Measurements from ENCODE around the gene RSRC1. TPM values are rescaled to one million over a fixed set of nuclear protein-coding genes. Genes with fewer than 3 reads are reported as not detected.
"Not testable (repeated sequence)": the region's sequence is repeated elsewhere in the genome, so short reads cannot be mapped to it uniquely, and the experiment has no call there.

RSRC1 gene
- total RNA-seq, 1 experiment from 2014 or later: 56.0 TPM

GRCh38 chr3:158220575-158220974, 110.7 kb downstream of the RSRC1 start:
- no peak for DNase-seq (ENCODE audit: low read depth)

GRCh38 chr3:158221426-158221825, 111.5 kb downstream of the RSRC1 start:
- no peak for DNase-seq (ENCODE audit: low read depth)

- DNase-seq (ENCODE audit: low read depth): peak; percentile 1
Measured at GRCh38 chr3:158226429-158226828, 116.5 kb downstream of the RSRC1 start.

DNA sequence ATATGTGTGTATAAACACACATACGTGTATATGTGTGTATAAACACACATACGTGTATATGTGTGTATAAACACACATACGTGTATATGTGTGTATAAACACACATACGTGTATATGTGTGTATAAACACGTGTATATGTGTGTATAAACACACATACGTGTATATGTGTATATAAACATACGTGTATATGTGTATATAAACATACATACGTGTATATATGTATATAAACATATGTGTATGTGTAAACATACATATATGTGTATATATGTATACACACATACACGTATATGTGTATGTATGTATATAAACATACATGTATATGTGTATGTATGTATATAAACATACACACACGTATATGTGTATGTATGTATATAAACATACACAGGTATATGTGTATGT, 119.1 kb downstream of the RSRC1 start:
- not testable (repeated sequence) for DNase-seq (ENCODE audit: low read depth)

- no peak for DNase-seq (ENCODE audit: low read depth)
Measured at GRCh38 chr3:158233791-158234190, 123.9 kb downstream of the RSRC1 start.

DNA sequence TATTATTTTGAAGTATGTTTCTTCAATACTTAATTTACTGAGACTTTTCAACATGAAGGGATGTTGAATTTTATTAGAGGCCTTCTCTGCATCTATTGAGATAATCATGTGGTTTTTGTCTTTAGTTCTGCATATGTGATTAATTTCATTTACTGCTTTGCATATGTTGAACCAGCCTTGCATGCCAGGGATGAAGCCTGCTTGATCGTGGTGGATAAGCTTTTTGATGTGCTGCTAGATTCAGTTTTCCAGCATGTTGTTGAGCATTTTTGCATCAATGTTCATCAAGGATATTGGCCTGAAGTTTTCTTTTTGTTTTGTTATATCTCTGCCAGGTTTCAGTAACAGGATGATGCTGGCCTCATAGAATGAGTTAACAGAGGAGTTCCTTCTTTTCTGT, 134.4 kb downstream of the RSRC1 start:
- no peak for DNase-seq (ENCODE audit: low read depth)

DNA sequence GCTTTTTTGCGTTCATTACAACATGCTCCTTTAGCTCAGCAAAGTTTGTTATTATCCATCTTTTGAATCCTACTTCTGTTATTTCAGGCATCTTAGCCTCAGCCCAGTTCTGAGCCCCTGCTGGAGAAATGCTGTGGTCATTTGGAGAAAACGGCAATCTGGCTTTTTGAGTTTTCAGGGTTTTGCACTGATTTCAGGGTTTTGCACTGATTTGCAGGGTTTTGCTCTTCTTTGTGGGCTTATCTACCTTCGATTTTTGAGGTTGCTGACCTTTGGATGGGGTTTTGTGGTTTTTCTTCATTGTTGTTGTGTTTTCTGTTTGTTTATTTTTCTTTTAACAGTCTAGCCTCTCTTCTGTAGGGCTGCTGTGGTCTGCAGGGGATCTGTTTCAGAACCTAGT, 137.4 kb downstream of the RSRC1 start:
- no peak for DNase-seq (ENCODE audit: low read depth)

- no peak for DNase-seq (ENCODE audit: low read depth)
Measured at GRCh38 chr3:158248261-158248660, 138.4 kb downstream of the RSRC1 start.

DNA sequence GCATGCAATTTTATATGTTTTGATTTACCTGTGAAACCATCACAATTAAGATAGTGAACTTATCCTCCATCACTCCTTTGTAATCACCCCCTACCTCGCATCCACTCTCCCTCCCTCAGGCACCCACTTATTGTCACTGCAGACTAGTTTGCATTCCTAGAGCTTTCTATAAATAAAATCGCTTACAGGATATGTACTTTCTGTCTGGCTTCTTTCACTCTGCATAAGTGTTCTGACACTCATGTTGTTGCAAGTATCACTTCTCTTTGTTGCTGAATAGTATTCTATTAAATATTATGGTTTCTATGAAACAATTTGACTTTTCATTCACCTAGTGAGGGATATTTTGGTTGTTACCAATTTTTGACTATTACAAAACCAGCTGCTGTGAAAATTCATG, 139.3 kb downstream of the RSRC1 start:
- DNase-seq (ENCODE audit: low read depth): no peak

GRCh38 chr3:158258619-158259018, 148.7 kb downstream of the RSRC1 start:
- no peak for DNase-seq (ENCODE audit: low read depth)

DNA sequence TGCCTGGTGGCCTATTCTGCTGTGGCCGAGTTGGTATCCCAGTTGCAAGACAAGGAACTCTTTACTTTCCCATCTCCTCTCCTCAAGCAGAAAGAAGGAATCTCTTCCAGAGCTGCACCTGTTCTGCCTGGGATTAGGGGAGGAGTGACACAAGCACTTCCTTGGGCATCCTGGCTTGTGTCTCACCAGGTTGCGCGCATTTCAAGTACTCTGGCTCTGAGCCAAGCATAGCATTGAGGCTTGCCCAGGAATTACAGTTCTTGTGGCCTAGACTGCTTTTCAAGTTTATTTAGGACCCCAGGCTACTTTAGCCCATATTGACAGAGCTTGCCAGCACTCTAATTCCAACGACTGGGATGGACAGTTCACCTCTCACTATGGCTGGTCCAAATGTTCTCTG, 150.5 kb downstream of the RSRC1 start:
- DNase-seq (ENCODE audit: low read depth): peak; percentile 13

GRCh38 chr3:158261371-158261991, 151.6 kb downstream of the RSRC1 start:
- DNase-seq (ENCODE audit: low read depth): no peak

DNA sequence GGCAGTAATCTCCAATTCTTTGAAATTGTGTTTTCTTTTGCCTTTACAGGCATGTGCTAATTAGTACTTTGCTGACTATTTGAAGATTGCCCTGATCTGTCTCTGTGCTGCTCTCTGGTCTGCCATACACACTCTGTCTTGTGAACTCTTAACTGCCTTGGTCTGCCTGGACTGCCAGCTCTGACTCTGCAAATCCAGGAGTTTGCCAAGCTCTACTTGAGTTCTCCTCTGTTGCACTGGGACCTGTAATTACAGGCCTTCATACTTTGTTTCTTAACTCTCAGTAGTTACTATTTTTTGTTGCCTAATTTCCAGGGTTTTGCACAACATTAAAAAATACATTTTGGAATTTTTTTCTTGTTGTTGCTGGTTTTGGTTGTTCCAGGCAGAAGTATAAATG, 155.0 kb downstream of the RSRC1 start:
- no peak for DNase-seq (ENCODE audit: low read depth)

DNA sequence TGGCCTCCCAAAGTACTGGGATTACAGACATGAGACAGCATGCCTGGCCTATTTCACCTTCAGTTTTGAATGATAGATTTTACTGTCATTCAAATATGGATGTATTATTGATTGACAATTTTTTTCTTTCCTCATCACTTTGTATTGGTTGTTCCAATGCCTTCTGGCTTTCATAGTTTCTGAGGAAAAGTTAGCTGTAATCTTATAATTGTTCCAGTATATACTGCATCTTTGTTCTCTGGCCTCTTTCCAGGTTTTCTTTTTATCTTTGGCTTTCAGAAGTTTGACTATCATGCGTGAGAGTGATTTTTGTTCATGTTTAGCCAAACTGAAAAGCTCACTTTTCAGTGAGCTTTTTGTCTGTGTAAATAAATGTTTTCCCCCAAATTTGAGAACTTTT, 157.1 kb downstream of the RSRC1 start:
- peak; percentile 11 for DNase-seq (ENCODE audit: low read depth)

- DNase-seq (ENCODE audit: low read depth): no peak
Measured at GRCh38 chr3:158269942-158270341, 160.1 kb downstream of the RSRC1 start.

- DNase-seq (ENCODE audit: low read depth): no peak
Measured at GRCh38 chr3:158272081-158272480, 162.2 kb downstream of the RSRC1 start.

GRCh38 chr3:158273656-158274055, 163.8 kb downstream of the RSRC1 start:
- no peak for DNase-seq (ENCODE audit: low read depth)

DNA sequence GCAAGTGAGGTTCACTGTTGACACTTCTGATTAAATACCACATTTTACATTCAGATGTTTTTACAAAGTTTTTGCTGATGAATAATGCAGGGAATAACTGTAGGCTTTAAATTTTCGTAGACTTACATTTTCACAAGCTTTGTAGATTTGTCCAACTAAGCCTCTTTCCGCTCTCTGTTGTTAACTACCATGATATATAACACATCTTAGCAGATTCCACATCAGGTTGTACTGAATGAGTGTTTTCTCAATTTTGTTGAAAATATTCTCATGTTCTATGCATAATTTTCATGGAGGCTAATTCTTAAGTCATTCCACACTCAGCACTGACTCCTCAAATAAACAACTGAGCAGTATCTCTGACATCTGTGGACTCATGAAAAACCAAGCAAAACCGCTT, 168.3 kb downstream of the RSRC1 start:
- DNase-seq (ENCODE audit: low read depth): no peak

DNA sequence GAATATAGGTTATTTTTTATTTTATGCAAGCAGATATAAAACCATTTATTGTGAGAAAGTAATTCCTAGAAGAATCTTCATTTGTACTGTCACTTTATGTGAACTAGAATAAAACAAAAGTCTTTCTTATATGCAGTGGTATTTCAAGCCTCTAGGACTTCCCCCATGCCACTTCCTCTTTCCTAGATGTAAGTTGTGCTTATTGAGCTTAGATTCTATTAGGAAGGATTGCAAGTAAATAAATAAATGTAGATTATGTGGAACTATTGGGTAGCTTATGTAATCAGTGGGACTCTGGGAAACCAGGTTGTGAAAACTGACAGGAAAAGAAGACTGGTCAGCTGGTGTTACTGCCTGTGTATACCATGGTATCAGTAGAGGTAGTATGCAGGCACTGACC, 169.7 kb downstream of the RSRC1 start:
- no peak for DNase-seq (ENCODE audit: low read depth)

DNA sequence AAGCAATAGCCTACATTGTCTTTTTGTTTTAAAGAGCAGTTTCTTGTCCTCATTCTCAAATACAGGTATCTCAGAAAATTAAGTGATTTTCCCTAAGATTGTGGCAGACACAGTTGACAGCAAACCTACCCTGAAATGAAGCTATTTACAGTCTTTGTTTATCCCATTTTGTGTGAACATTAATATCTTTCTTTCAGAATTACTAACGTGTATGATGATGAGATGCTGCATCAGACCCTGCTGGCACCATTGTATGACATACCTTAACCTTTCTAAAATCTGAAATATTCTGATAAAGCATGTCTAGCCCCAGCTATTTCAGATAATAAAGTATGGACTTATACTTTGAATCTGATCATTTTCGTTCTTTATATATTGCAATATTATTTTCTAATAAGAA, 185.9 kb downstream of the RSRC1 start:
- no peak for DNase-seq (ENCODE audit: low read depth)

GRCh38 chr3:158297940-158298339, 188.1 kb downstream of the RSRC1 start:
- DNase-seq (ENCODE audit: low read depth): no peak

GRCh38 chr3:158308236-158308928, 198.5 kb downstream of the RSRC1 start:
- DNase-seq (ENCODE audit: low read depth): no peak

DNA sequence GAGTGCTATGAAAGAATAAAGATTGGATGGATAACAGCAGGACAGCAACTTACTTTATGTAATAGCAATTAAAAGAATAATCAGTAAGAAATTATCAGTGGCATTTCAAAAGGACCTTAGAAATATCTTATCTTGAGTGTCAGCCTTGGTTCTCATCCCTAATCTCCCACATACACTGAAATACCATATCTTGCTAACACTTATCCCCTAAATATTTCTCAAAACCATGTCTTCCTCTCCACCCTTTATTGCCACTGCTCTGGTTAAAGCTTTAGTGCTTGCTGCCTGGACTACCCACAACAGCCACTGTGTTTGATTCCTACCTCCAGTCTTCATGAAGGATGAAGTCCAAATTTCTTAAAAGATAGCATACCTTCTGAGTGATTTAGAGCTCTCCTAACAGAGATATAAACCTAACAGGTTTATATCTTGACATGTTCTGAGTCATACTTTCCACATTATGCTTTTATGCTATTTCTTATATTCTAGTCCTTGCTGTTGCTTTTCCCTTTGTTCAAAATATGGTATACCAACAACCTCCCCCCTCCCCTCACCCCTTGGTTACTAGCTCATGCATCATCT, 202.8 kb downstream of the RSRC1 start:
- DNase-seq (ENCODE audit: low read depth): no peak
